ENCODE measurements around the gene ELFN2.

ELFN2 gene

GRCh38 chr22:37392721-37393328 is 34.5 kb downstream of the ELFN2 start:
- H3K36me3 ChIP-seq (ENCODE audit: control insufficient read depth, insufficient read depth, low read length) = no peaks in the 10 kb centered on the region
- peaks cover 2% of the 10 kb centered on the region for H3K27me3 ChIP-seq (replicated peaks; ENCODE audit: control insufficient read depth, insufficient read depth, low read length)
- no peak overlapping the region for H3K4me3 ChIP-seq (replicated peaks; ENCODE audit: low read depth, low read length)
- DNase-seq (ENCODE audit: extremely low read depth, insufficient read length) = no peak
- TF ChIP-seq CTCF (IDR thresholded peaks at IDR 0.05; ENCODE audit: insufficient read depth, low read length, poor library complexity, severe bottlenecking) = no peak

- H3K36me3 ChIP-seq (ENCODE audit: control insufficient read depth, insufficient read depth, low read length) = no peaks in the 10 kb centered on the region
- DNase-seq (ENCODE audit: extremely low read depth, insufficient read length) = no peak
- no peak for TF ChIP-seq CTCF (IDR thresholded peaks at IDR 0.05; ENCODE audit: insufficient read depth, low read length, poor library complexity, severe bottlenecking)
- peaks cover 3% of the 10 kb centered on the region for H3K27me3 ChIP-seq (replicated peaks; ENCODE audit: control insufficient read depth, insufficient read depth, low read length)
- no peak overlapping the region for H3K4me3 ChIP-seq (replicated peaks; ENCODE audit: low read depth, low read length)
Observed at GRCh38 chr22:37391702-37392101, 35.6 kb downstream of the ELFN2 start.

GRCh38 chr22:37390075-37390474 is 37.2 kb downstream of the ELFN2 start:
- no peak for TF ChIP-seq CTCF (IDR thresholded peaks at IDR 0.05; ENCODE audit: insufficient read depth, low read length, poor library complexity, severe bottlenecking)

GRCh38 chr22:37388538-37388937 is 38.7 kb downstream of the ELFN2 start:
- H3K36me3 ChIP-seq (ENCODE audit: control insufficient read depth, insufficient read depth, low read length) = no peaks in the 10 kb centered on the region
- DNase-seq (ENCODE audit: extremely low read depth, insufficient read length) = no peak
- no peak for TF ChIP-seq CTCF (IDR thresholded peaks at IDR 0.05; ENCODE audit: insufficient read depth, low read length, poor library complexity, severe bottlenecking)
- H3K4me3 ChIP-seq (replicated peaks; ENCODE audit: low read depth, low read length) = no peak overlapping the region
- peaks cover 3% of the 10 kb centered on the region for H3K27me3 ChIP-seq (replicated peaks; ENCODE audit: control insufficient read depth, insufficient read depth, low read length)

More at GRCh38 chr22:37390075-37390474, 37.2 kb downstream of the ELFN2 start:
- H3K27me3 ChIP-seq (replicated peaks; ENCODE audit: control insufficient read depth, insufficient read depth, low read length) = peaks cover 3% of the 10 kb centered on the region
- no peak overlapping the region for H3K4me3 ChIP-seq (replicated peaks; ENCODE audit: low read depth, low read length)
- DNase-seq (ENCODE audit: extremely low read depth, insufficient read length) = no peak
- H3K36me3 ChIP-seq (ENCODE audit: control insufficient read depth, insufficient read depth, low read length) = no peaks in the 10 kb centered on the region

- H3K4me3 ChIP-seq (replicated peaks; ENCODE audit: low read depth, low read length) = no peak overlapping the region
- peaks cover 3% of the 10 kb centered on the region for H3K27me3 ChIP-seq (replicated peaks; ENCODE audit: control insufficient read depth, insufficient read depth, low read length)
- no peak for TF ChIP-seq CTCF (IDR thresholded peaks at IDR 0.05; ENCODE audit: insufficient read depth, low read length, poor library complexity, severe bottlenecking)
- no peaks in the 10 kb centered on the region for H3K36me3 ChIP-seq (ENCODE audit: control insufficient read depth, insufficient read depth, low read length)
- no peak for DNase-seq (ENCODE audit: extremely low read depth, insufficient read length)
Observed at GRCh38 chr22:37387793-37388192, 39.5 kb downstream of the ELFN2 start.

GRCh38 chr22:37386441-37386840 is 40.8 kb downstream of the ELFN2 start:
- DNase-seq (ENCODE audit: extremely low read depth, insufficient read length) = no peak
- Histone ChIP-seq H3K27me3 (replicated peaks; ENCODE audit: control insufficient read depth, insufficient read depth, low read length) (peaks cover 3% of the 10 kb centered on the region), H3K36me3 (ENCODE audit: control insufficient read depth, insufficient read depth, low read length) (no peaks in the 10 kb centered on the region), H3K4me3 (replicated peaks; ENCODE audit: low read depth, low read length) (no peak overlapping the region)
- TF ChIP-seq CTCF (IDR thresholded peaks at IDR 0.05; ENCODE audit: insufficient read depth, low read length, poor library complexity, severe bottlenecking) = no peak

All from GM06990 (cell line).